Stimulated activated CD4-positive, alpha-beta T cell treated with anti-CD3 and anti-CD28 coated beads, Interleukin-12 subunit alpha, Interleukin-12 subunit beta, amount 100 ng/mL, for 24 hours (primary cell): ENCODE data around the gene MOV10.

Experiments
- DNase-seq, 2 experiments: peaks; one replicate each; pipeline ENCODE4 v3.0.0-alpha.2; 2020; ENCODE audit warnings: low read depth in 2 of 2

Gene MOV10

GRCh38 chr1:112735752-112736151 lies 61.3 kb downstream of the MOV10 start:
- DNase-seq, result no peak

- DNase-seq, result no peak
Measured at GRCh38 chr1:112737573-112737972, 63.1 kb downstream of the MOV10 start.

GRCh38 chr1:112743174-112744008 lies 68.9 kb downstream of the MOV10 start:
- no peak for DNase-seq

GRCh38 chr1:112744009-112744578 lies 69.6 kb downstream of the MOV10 start:
- no peak for DNase-seq

- DNase-seq, result no peak
Measured at GRCh38 chr1:112748396-112748795, 73.9 kb downstream of the MOV10 start.
